ENCODE data around the gene CDSN. TPM values are rescaled to one million over a fixed set of nuclear protein-coding genes. Genes with fewer than 3 reads are reported as not detected.

CDSN gene
- total and polyA plus RNA-seq, 2 donors (not counting 1 experiment from before 2014, with no cell fraction given), result not detected

GRCh38 chr6:31121131-31121790, 1.0 kb upstream of the CDSN start:
- Mint-ChIP-seq H3K4me3 (no peak overlapping the region), H3K27me3 (peaks cover 20% of the 10 kb centered on the region), H3K4me1 (no peaks in the 10 kb centered on the region), H3K27ac (no peak overlapping the region), H3K9me3 (ENCODE audit: insufficient read depth) (no peaks in the 10 kb centered on the region)
- H4K20me1 ChIP-seq (ENCODE audit: control insufficient read depth, insufficient read depth, low read length, poor library complexity, severe bottlenecking), result no peaks in the 10 kb centered on the region
- H3K27me3 ChIP-seq (replicated peaks in 1 of 4; ENCODE audit: control extremely low read depth in 1 of 4, control insufficient read depth in 3 of 4, insufficient read depth in 4 of 4, low read length in 3 of 4), result peaks cover 0 to 7% (median 0%) of the 10 kb centered on the region in 4 experiments
- no peaks in the 10 kb centered on the region for H3K79me2 ChIP-seq (ENCODE audit: control insufficient read depth, insufficient read depth, low read length)
- H3K9ac ChIP-seq (ENCODE audit: low read length), result no peak overlapping the region
- no peak for TF ChIP-seq EZH2 (IDR thresholded peaks at IDR 0.05; ENCODE audit: borderline replicate concordance, insufficient read depth, low read depth, low read length, poor library complexity, severe bottlenecking)
- TF ChIP-seq CTCF (IDR thresholded peaks at IDR 0.05), result no peak
- intact Hi-C loops (cut with micrococcal nuclease), result no loop called here
- H2AFZ ChIP-seq (ENCODE audit: insufficient read depth, low read depth, low read length, poor library complexity, severe bottlenecking), result no peak overlapping the region
- 91% methylated on average over 10 of the region's 12 CpGs for WGBS (ENCODE audit: insufficient coverage)
- H3K4me1 ChIP-seq (ENCODE audit: control insufficient read depth in 2 of 2, insufficient read depth in 2 of 2, low read length in 2 of 2), result no peaks in the 10 kb centered on the region
- ChIA-PET POLR2A (no interaction called here), CTCF (interaction anchor here (0.5 to 1.6 kb wide), 2 partner anchors 9 to 447 kb away, joined by 3 to 6 read pairs; no protein-coding TSS in a partner anchor)
- H3K4me2 ChIP-seq (replicated peaks; ENCODE audit: low read depth, low read length, poor library complexity, severe bottlenecking), result no peak overlapping the region
- no peak overlapping the region for H3K4me3 ChIP-seq (ENCODE audit: control extremely low read depth in 1 of 5, extremely low read depth in 1 of 5, insufficient read depth in 1 of 5, low read depth in 2 of 5, low read length in 4 of 5)
- H3K36me3 ChIP-seq (replicated peaks in 1 of 2; ENCODE audit: control extremely low read depth in 1 of 2, control insufficient read depth in 1 of 2, extremely low read depth in 1 of 2, insufficient read depth in 2 of 2, low read length in 1 of 2), result no peaks in the 10 kb centered on the region
- H3K27ac ChIP-seq (ENCODE audit: low read length in 2 of 2), result no peak overlapping the region
- ATAC-seq (ENCODE audit: low read depth) (no peak), DNase-seq (no peak)
- no peaks in the 10 kb centered on the region for H3K9me3 ChIP-seq (ENCODE audit: control extremely low read depth in 1 of 3, control insufficient read depth in 2 of 3, insufficient read depth in 1 of 3, low read length in 2 of 3)

GRCh38 chr6:31118178-31118577, 2.1 kb downstream of the CDSN start:
- no peaks in the 10 kb centered on the region for H3K9me3 ChIP-seq (ENCODE audit: control extremely low read depth in 1 of 3, control insufficient read depth in 2 of 3, insufficient read depth in 1 of 3, low read length in 2 of 3)
- H3K27ac ChIP-seq (ENCODE audit: low read length in 2 of 2), result no peak overlapping the region
- peaks cover 37% of the 10 kb centered on the region for H3K27me3 Mint-ChIP-seq
- CTCF ChIA-PET, result interaction anchor here (2.5 kb wide), 1 partner anchor 10 kb away, joined by 9 read pairs; no protein-coding TSS in a partner anchor
- ATAC-seq (ENCODE audit: low read depth), result no peak
- TF ChIP-seq CTCF (IDR thresholded peaks at IDR 0.05) (no peak), EZH2 (IDR thresholded peaks at IDR 0.05; ENCODE audit: borderline replicate concordance, insufficient read depth, low read depth, low read length, poor library complexity, severe bottlenecking) (no peak)
- H3K4me3 ChIP-seq (ENCODE audit: control extremely low read depth in 1 of 5, extremely low read depth in 1 of 5, insufficient read depth in 1 of 5, low read depth in 2 of 5, low read length in 4 of 5), result no peak overlapping the region
- no peaks in the 10 kb centered on the region for H3K79me2 ChIP-seq (ENCODE audit: control insufficient read depth, insufficient read depth, low read length)
- no peak overlapping the region for H3K27ac Mint-ChIP-seq
- H3K4me1 ChIP-seq (ENCODE audit: control insufficient read depth in 2 of 2, insufficient read depth in 2 of 2, low read length in 2 of 2), result peaks cover 0 to 6% of the 10 kb centered on the region in 2 donors
- H3K9ac ChIP-seq (ENCODE audit: low read length), result no peak overlapping the region
- POLR2A ChIA-PET, result no interaction called here
- peaks cover 0 to 6% (median 0%) of the 10 kb centered on the region in 4 experiments for H3K27me3 ChIP-seq (replicated peaks in 1 of 4; ENCODE audit: control extremely low read depth in 1 of 4, control insufficient read depth in 3 of 4, insufficient read depth in 4 of 4, low read length in 3 of 4)
- no peak overlapping the region for H2AFZ ChIP-seq (ENCODE audit: insufficient read depth, low read depth, low read length, poor library complexity, severe bottlenecking)
- H3K9me3 Mint-ChIP-seq (ENCODE audit: insufficient read depth), result no peaks in the 10 kb centered on the region
- H3K4me1 Mint-ChIP-seq, result peaks cover 5% of the 10 kb centered on the region
- H3K4me3 Mint-ChIP-seq, result no peak overlapping the region
- no peaks in the 10 kb centered on the region for H3K36me3 ChIP-seq (replicated peaks in 1 of 2; ENCODE audit: control extremely low read depth in 1 of 2, control insufficient read depth in 1 of 2, extremely low read depth in 1 of 2, insufficient read depth in 2 of 2, low read length in 1 of 2)
- 83% methylated on average over 7 of the region's 7 CpGs for WGBS (ENCODE audit: insufficient coverage)
- no peak overlapping the region for H3K4me2 ChIP-seq (replicated peaks; ENCODE audit: low read depth, low read length, poor library complexity, severe bottlenecking)
- H4K20me1 ChIP-seq (ENCODE audit: control insufficient read depth, insufficient read depth, low read length, poor library complexity, severe bottlenecking), result no peaks in the 10 kb centered on the region
- DNase-seq, result no peak
- intact Hi-C loops (cut with micrococcal nuclease), result no loop called here
